ENCODE data around the gene ZNF445.

Gene ZNF445

GRCh38 chr3:44434834-44435510 is 42.5 kb downstream of the ZNF445 start:
- Histone ChIP-seq H3K27me3 (ENCODE audit: insufficient read depth, poor library complexity, severe bottlenecking) (no peaks in the 10 kb centered on the region), H3K27ac (replicated peaks) (no peak overlapping the region; the same call in none of the 2 replicates), H3K4me3 (replicated peaks; ENCODE audit: insufficient read depth, low read length) (no peak overlapping the region)
- DNase-seq (ENCODE audit: low read depth in 1 of 2, low spot score in 1 of 2): no peak
- TF ChIP-seq SPI1 (IDR thresholded peaks at IDR 0.05; ENCODE audit: borderline replicate concordance, low read depth) (no peak), GABPA (IDR thresholded peaks at IDR 0.05; ENCODE audit: low read depth) (no peak), CTCF (IDR thresholded peaks at IDR 0.05; ENCODE audit: insufficient read depth, low read length) (no peak), POLR2AphosphoS5 (IDR thresholded peaks at IDR 0.05; ENCODE audit: low read depth) (no peak)
- TF ChIP-seq, protein P1, sequence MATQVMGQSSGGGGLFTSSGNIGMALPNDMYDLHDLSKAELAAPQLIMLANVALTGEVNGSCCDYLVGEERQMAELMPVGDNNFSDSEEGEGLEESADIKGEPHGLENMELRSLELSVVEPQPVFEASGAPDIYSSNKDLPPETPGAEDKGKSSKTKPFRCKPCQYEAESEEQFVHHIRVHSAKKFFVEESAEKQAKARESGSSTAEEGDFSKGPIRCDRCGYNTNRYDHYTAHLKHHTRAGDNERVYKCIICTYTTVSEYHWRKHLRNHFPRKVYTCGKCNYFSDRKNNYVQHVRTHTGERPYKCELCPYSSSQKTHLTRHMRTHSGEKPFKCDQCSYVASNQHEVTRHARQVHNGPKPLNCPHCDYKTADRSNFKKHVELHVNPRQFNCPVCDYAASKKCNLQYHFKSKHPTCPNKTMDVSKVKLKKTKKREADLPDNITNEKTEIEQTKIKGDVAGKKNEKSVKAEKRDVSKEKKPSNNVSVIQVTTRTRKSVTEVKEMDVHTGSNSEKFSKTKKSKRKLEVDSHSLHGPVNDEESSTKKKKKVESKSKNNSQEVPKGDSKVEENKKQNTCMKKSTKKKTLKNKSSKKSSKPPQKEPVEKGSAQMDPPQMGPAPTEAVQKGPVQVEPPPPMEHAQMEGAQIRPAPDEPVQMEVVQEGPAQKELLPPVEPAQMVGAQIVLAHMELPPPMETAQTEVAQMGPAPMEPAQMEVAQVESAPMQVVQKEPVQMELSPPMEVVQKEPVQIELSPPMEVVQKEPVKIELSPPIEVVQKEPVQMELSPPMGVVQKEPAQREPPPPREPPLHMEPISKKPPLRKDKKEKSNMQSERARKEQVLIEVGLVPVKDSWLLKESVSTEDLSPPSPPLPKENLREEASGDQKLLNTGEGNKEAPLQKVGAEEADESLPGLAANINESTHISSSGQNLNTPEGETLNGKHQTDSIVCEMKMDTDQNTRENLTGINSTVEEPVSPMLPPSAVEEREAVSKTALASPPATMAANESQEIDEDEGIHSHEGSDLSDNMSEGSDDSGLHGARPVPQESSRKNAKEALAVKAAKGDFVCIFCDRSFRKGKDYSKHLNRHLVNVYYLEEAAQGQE (IDR thresholded peaks at IDR 0.05; ENCODE audit: insufficient replicate concordance, low read depth): no peak

- Histone ChIP-seq H3K27ac (replicated peaks) (no peak overlapping the region), H3K4me3 (replicated peaks; ENCODE audit: insufficient read depth, low read length) (no peak overlapping the region), H3K27me3 (ENCODE audit: insufficient read depth, poor library complexity, severe bottlenecking) (no peaks in the 10 kb centered on the region)
- TF ChIP-seq, protein P1 (IDR thresholded peaks at IDR 0.05; ENCODE audit: insufficient replicate concordance, low read depth): no peak
- TF ChIP-seq SPI1 (IDR thresholded peaks at IDR 0.05; ENCODE audit: borderline replicate concordance, low read depth): no peak
- no peak for TF ChIP-seq CTCF (IDR thresholded peaks at IDR 0.05; ENCODE audit: insufficient read depth, low read length)
- no peak for TF ChIP-seq POLR2AphosphoS5 (IDR thresholded peaks at IDR 0.05; ENCODE audit: low read depth)
- TF ChIP-seq GABPA (IDR thresholded peaks at IDR 0.05; ENCODE audit: low read depth): no peak
- DNase-seq (ENCODE audit: low read depth in 1 of 2, low spot score in 1 of 2): no peak
Observed at GRCh38 chr3:44430466-44430865, 47.0 kb downstream of the ZNF445 start.

- no peak for DNase-seq (ENCODE audit: low read depth in 1 of 2, low spot score in 1 of 2)
- H3K4me3 ChIP-seq (replicated peaks; ENCODE audit: insufficient read depth, low read length): no peak overlapping the region
- TF ChIP-seq, protein P1 (IDR thresholded peaks at IDR 0.05; ENCODE audit: insufficient replicate concordance, low read depth): no peak
- no peak for TF ChIP-seq CTCF (IDR thresholded peaks at IDR 0.05; ENCODE audit: insufficient read depth, low read length)
- TF ChIP-seq SPI1 (IDR thresholded peaks at IDR 0.05; ENCODE audit: borderline replicate concordance, low read depth): no peak
- no peak for TF ChIP-seq GABPA (IDR thresholded peaks at IDR 0.05; ENCODE audit: low read depth)
- TF ChIP-seq POLR2AphosphoS5 (IDR thresholded peaks at IDR 0.05; ENCODE audit: low read depth): no peak
- H3K27me3 ChIP-seq (ENCODE audit: insufficient read depth, poor library complexity, severe bottlenecking): no peaks in the 10 kb centered on the region
- H3K27ac ChIP-seq (replicated peaks): no peak overlapping the region
Observed at GRCh38 chr3:44429459-44429858, 48.0 kb downstream of the ZNF445 start.
